H1 (cell line): ENCODE data around the gene HM13.

Experiments
- GABPA ChIP-seq: IDR thresholded peaks from 2 replicates; pipeline ENCODE4 v1.6.1; 2011; ENCODE audit warnings: mild to moderate bottlenecking, low read length, moderate library complexity, borderline replicate concordance; ENCODE audit not compliant: insufficient read depth
- NRF1 ChIP-seq: IDR thresholded peaks from 2 replicates; pipeline ENCODE4 v1.6.1; 2011; ENCODE audit warnings: mild to moderate bottlenecking, low read depth, low read length, improper control_type of control experiment
- PHF8 ChIP-seq: fragments of 200-600 bp; sonication (generic); conservative IDR thresholded peaks from 2 replicates; pipeline ENCODE4 v1.7.1; 2012; ENCODE audit warnings: low read depth, mild to moderate bottlenecking, inconsistent platforms, low read length, moderate library complexity
- POLR2AphosphoS5 ChIP-seq: IDR thresholded peaks from 2 replicates; pipeline ENCODE4 v1.6.1; 2011; ENCODE audit warnings: low read depth, low read length
- RFX5 ChIP-seq: IDR thresholded peaks from 2 replicates; pipeline ENCODE4 v1.6.1; 2011; ENCODE audit warnings: low read depth, low read length, improper control_type of control experiment, borderline replicate concordance
- TF ChIP-seq, protein P1 (sequence below), 3 experiments: IDR thresholded peaks; 1 replicate in 2 of 3; 2 replicates in 1 of 3; pipeline versions ENCODE4 v1.5.1 to v1.6.1; 2011; ENCODE audit warnings: low read length in 3 of 3, mild to moderate bottlenecking in 3 of 3, inconsistent platforms in 2 of 3, low read depth in 1 of 3, moderate library complexity in 1 of 3; ENCODE audit not compliant: insufficient read depth in 1 of 3; ENCODE audit errors: control extremely low read depth in 1 of 3

DNA sequence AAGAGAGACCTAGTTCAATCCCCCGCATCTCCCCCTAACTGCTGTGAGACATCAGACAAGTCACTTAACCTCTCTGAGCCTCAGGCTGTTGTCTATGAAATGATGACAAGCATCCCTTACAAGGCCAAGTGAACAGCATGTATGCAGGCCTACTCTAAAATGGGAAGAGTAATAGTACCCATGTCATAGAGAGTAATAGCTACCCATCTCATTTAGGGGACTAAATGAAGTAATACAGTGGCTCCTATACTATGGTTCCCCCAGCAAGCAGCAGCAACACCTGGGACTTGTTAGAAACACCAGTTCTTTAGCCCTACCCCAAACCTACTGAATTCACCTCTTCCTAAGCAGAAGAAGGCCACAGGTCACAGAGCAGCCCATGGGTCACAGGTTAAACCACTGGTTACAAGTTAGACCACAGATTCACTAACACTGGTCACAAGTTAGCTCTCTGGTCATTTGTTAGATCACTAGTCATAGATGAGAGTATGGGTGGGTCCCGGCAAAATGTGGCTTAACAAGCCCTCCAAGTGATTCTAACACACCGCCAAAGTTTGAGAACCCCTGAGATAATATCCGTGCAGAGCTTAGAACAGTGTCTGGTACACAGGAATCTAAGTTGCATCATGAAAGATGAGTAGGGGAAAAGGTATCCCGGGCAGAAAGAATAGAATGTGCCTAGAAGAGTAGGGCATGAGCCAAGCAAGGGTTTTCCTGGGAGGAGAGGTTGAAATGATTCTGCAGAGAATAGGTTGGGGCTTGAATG, 40.7 kb upstream of the HM13 start:
- no peak for TF ChIP-seq RFX5
- no peak for TF ChIP-seq POLR2AphosphoS5
- no peak for TF ChIP-seq PHF8
- TF ChIP-seq GABPA, result no peak
- no peak for TF ChIP-seq NRF1
- TF ChIP-seq, protein P1, sequence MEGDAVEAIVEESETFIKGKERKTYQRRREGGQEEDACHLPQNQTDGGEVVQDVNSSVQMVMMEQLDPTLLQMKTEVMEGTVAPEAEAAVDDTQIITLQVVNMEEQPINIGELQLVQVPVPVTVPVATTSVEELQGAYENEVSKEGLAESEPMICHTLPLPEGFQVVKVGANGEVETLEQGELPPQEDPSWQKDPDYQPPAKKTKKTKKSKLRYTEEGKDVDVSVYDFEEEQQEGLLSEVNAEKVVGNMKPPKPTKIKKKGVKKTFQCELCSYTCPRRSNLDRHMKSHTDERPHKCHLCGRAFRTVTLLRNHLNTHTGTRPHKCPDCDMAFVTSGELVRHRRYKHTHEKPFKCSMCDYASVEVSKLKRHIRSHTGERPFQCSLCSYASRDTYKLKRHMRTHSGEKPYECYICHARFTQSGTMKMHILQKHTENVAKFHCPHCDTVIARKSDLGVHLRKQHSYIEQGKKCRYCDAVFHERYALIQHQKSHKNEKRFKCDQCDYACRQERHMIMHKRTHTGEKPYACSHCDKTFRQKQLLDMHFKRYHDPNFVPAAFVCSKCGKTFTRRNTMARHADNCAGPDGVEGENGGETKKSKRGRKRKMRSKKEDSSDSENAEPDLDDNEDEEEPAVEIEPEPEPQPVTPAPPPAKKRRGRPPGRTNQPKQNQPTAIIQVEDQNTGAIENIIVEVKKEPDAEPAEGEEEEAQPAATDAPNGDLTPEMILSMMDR (IDR thresholded peaks at IDR 0.05; ENCODE audit: control extremely low read depth in 1 of 3, insufficient read depth in 1 of 3, low read depth in 1 of 3, low read length in 3 of 3), result no peak
